Measurements from ENCODE around the gene BAZ1B. TPM values are rescaled to one million over a fixed set of nuclear protein-coding genes. Genes with fewer than 3 reads are reported as not detected.
"Not testable (repeated sequence)": the region's sequence is repeated elsewhere in the genome, so short reads cannot be mapped to it uniquely, and the experiment has no call there.

The BAZ1B gene, protein sequence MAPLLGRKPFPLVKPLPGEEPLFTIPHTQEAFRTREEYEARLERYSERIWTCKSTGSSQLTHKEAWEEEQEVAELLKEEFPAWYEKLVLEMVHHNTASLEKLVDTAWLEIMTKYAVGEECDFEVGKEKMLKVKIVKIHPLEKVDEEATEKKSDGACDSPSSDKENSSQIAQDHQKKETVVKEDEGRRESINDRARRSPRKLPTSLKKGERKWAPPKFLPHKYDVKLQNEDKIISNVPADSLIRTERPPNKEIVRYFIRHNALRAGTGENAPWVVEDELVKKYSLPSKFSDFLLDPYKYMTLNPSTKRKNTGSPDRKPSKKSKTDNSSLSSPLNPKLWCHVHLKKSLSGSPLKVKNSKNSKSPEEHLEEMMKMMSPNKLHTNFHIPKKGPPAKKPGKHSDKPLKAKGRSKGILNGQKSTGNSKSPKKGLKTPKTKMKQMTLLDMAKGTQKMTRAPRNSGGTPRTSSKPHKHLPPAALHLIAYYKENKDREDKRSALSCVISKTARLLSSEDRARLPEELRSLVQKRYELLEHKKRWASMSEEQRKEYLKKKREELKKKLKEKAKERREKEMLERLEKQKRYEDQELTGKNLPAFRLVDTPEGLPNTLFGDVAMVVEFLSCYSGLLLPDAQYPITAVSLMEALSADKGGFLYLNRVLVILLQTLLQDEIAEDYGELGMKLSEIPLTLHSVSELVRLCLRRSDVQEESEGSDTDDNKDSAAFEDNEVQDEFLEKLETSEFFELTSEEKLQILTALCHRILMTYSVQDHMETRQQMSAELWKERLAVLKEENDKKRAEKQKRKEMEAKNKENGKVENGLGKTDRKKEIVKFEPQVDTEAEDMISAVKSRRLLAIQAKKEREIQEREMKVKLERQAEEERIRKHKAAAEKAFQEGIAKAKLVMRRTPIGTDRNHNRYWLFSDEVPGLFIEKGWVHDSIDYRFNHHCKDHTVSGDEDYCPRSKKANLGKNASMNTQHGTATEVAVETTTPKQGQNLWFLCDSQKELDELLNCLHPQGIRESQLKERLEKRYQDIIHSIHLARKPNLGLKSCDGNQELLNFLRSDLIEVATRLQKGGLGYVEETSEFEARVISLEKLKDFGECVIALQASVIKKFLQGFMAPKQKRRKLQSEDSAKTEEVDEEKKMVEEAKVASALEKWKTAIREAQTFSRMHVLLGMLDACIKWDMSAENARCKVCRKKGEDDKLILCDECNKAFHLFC (N-terminal part only)
- total RNA-seq (2014; rRNA removed; shearing (Covaris generic)), result 68.5 and 70.7 TPM in 2 replicates
- polyA plus RNA-seq (2015; cell fraction: cytosol; rRNA removed), result 28.0 and 35.3 TPM in 2 replicates
- polyA plus RNA-seq (2015; cell fraction: nucleus; rRNA removed), result 47.1 and 49.0 TPM in 2 replicates

DNA sequence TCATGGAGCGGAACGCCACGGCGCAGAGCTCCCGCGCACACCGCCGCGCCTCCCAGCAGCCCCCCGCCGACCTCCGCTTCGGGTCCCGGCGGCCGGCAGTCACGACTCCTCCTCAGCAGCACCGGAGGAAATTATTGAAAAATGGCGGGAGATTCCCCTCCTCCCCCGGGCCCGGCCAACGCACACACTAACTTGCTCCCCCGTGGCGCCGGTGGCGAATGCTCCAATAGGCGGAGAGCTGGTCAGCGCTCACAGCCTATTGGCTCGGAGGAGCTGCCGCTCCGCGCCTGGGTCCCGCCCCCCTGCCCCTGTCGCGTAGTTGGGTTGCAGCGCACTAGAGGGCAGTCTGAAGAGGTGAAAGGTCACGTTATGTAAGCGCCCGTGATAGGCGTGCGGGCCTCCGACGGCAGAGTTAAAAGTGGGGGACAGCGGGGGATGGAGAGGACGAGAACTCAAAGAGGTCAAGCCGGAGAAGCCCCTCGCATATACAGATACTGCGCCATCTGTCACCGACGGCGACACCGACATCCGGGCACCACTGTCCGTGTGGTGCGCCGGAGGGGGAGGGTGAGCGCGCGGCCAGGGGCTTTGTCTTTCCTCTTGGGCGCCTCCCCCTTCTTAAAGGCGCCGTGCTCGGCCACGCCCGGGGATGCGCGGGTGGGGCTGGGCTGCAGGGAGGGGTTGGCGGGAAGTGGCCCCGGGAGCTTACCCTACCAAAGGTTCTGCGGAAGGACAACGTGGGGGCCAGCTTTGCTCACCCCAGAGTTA, at the start of gene BAZ1B:
BAZ1B (minus strand) TSS at position 189 of the 768 bp plus-strand sequence. CDS start 360 bp downstream, outside the sequence.
- DNase-seq (ENCODE audit: low read depth), result peak; percentile 97

DNA sequence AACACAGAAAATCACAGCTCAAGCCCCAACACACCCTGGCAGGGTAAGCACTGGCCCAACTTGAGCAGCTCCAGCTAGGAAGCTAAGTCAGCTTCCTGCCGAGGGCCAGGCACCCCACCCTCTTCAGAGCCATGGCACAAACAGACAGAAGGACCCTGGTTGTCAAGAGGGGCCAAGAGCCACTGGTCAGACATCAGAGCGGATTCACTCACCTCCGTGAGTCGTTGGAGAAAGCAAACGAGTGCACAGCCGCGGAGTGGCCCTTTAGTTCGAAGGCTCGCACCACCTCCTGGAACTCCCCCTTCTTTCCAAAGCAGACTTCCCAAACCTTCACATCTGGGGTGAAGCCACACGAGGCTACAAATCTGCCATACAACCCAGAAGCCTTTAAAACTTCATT, 48.9 kb upstream of the BAZ1B start:
- DNase-seq (ENCODE audit: low read depth), result no peak

DNA sequence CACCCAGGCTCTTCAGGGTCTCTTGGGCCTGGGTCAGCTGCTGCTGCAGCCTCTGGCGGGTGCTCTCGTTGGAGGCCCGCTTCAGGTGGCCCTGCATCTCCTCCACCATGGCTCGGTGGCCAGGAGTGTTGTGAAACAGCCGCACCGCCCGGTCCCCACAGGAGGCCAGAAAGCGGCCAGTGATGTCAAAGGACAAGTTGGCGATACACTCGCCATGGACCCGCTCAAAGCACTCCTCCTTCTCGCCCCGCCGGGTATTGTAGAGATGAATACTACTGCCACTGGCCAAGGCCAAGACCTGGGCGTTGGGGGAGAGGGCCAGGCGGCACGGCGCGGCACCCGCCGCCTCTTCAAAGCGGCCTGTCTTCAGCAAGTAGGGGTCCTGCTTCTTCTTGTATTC, 48.4 kb upstream of the BAZ1B start:
- no peak for DNase-seq (ENCODE audit: low read depth)

DNA sequence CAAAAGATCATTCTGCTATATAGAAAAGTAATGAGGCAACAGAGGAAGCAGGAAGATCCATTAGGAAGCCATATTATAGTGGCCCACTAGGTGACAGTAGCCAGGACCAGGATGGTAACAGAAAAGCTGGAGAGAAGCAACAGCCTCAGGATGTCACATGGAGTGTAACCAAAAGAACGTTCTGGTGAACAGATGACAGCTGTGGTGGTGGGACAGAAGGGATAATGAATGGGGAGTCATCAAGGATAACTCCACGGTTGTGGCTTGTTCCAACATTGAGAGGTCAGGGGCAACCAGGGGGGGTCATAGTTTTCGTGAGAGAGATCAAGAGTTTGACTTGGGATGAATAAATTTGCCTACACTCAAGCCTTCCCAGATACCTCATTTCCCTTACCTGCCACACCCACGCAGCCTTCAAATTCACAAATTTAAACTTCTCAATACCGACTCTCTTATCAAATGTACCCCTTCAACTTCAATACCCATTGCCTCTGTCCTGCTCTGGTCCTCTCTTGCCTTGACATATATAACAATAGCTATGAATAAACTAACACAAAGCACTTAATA, 47.0 kb upstream of the BAZ1B start:
- DNase-seq (ENCODE audit: low read depth), result no peak

DNA sequence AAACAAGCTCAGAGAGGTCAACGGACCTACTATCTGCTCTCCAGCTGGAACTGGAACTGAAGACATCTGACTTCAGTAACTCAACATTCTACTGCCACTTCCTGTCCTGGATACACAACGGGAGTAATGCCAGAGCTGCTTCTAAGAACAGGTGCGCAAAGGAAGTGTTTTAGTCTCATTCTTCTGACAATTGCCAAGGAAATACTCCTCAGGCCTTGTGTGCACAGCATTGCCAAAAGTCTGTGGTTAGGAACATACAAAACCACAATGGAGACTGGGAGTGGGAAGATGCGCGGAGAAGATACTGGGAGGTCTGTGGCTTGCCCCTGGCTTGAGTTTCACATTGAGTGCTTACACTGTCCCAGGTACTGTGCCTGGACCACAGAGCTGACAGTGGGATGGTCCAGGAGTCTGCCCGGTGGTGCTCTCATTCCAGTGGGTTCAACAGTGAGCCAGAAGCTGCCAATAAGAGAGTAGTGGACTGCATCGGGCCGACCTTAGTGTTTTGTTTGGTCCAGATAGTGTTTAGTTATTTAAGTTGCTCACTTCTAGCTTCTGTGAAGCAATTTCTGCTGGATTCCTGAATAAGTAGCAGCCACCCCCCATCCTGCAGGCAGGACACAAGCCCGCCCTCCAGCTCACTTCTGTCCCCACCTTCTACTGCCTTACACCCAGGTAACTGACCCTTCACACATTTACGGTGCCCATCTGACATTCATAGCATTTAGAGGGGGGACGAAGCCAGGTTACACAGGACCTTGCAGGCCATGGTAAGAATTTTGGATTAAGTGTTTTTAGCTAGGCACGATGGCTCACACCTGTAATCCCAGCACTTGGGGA, 46.0 kb upstream of the BAZ1B start:
- DNase-seq (ENCODE audit: low read depth), result peak; percentile 23

DNA sequence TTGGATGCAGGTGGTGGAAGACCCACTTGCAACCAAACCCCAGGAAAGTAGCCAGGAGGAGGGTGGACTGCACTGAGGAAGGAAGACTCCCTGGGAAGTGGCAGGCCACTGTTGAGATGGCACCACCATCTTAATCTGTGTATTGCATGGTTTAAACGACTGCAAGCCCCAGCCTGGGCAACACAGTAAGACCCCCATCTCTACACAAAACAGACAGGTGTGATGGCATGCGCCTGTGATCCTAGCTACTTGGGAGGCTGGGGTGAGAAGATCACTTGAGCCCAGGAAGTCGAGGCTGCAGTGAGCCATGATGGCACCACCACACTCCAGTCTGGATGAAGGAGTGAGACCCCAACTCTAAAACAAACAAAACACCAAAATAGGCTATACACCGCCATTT, 45.0 kb upstream of the BAZ1B start:
- DNase-seq (ENCODE audit: low read depth), result no peak

DNA sequence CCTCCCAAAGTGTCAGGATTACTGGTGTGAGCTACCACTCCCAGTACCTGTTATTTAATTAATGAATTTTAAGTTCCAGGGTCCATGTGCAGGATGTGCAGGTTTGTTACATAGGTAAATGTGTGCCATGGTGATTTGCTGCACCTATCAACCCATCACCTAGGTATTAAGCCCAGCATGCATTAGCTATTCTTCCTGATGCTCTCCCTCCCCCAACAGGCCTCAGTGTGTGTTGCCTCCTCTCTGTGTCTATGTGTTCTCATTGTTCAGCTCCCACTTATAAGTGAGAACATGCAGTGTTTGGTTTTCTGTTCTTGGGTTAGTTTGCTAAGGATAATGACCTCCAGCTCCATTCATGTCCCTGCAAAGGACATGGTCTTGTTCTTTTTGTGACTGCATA, 44.3 kb upstream of the BAZ1B start:
- DNase-seq (ENCODE audit: low read depth), result not testable (repeated sequence)

DNA sequence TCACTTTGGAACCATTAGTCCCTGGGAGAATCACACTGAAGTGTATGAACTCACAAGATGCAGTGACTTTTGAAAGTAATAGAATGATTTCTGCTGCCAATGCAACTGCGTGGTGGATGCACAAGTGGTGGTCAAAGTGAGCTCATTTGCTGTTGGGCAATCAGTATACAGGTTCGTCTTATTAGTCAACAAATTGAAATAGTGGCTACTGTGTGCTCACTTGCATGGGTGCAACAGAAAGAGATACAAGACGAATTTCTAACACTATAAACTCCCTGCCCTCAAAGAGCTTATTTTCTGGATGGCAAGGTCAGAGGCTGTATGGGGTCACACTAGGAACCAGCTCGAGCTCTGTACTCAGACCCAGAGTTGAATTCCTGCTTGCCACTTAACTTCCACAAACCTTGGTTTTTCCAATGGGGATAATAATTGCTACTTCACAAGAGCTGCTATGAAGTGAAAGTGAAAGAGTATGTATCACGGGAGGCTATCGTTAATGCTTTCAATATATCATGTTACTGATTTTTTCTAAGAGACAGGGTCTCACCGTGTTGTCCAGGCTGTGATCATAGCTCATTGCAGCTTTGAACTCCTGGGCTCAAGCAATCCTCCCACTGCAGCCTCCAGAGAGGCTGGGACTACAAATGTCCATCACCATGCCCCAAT, 43.7 kb upstream of the BAZ1B start:
- no peak for DNase-seq (ENCODE audit: low read depth)

DNA sequence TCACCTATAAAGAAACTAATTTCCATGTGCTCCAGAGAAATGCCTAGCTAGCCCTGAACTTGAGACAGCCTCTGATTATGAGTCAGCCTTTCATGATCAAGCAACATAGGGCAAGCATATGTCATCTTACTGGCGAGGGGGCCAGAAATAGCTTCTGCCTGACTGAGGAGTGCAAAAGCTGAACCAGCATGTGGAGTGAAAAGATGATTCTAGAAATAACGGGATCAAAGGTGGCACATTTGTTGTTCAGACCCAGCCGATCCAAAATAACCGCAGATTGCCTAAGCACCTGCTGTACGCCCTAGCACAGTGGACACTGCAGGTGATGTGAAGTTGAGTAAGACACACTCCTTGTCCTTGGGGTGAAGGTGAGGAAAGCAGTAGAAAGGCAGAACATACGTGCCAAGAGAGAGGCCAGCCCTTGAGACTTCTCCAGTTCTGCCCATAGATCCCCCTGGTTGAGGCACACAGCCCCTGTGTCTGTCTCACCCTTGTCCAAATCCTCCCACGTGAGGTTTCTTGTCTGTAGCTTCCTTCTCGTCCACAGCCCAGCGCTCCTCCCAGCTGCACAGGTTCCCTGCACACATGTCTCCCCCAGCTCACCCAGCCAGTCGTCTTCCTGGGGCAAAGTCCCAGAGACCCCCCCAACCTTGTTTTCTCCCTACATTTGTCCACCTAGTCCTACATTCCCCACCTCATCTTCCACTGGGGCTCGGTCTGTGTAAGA, 38.2 kb upstream of the BAZ1B start:
- DNase-seq (ENCODE audit: low read depth), result peak; percentile 78

DNA sequence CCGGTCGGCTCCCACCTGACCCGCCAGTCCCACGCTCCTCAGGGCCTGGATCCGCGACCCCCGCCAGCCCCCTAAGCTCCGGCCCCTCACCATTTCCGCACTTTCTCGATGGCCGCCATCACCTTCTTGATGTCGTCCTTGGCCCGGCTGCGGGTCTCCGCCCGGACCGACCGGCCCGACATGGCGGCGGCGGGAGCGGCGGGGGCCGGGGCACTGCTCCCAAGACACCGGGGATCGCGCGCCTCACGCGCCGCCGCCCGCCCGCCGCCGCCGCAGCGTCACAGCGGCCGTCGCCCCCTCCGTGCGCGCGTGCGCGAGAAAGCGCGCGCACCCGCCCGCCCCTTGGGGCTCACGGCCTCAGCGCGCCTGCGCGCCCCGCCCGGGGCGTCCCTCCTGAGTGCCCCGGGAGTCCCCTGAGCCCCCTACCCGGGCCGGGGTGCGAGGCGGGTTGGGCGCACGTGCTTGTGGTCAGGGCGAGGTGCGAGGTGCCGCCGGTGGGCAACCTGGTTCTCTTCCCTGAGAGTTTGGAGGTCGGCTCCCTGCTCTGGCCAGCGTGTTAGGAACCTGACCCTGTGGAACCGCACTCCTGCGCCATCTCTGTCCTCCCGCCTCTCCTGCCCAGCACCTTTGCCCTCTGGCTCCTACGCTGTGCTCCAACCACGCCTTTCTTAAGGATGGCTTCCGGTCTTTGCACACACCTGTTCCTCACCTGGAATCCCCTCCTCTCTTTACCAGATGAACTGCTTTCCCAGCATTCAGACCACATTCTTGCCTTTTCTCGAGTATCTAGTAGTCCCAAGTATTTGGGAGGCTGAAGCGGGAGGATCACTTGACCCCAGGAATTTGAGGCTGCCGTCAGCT, 35.5 kb upstream of the BAZ1B start, which contains the start of gene BCL7B:
BCL7B (minus strand) TSS at position 294 of the 861 bp plus-strand sequence; CDS start at position 182, 112 bp downstream.
- DNase-seq (ENCODE audit: low read depth), result peak; percentile 52

DNA sequence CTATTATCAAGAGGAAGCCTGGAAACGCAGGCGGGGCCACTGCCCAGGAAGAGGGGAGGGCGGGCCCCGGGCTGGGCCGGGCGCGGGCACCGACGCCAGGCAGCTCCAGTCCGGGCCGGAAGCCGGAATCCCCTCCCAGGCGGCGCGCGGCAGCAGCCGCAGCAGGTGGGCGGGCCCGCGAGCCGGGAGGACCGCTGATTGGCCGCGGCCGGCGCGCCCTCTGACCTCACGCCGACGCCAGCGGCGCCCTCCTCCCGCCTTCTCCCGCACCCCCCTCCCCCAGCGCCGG, 35.0 kb upstream of the BAZ1B start:
- DNase-seq (ENCODE audit: low read depth), result peak; percentile 95

DNA sequence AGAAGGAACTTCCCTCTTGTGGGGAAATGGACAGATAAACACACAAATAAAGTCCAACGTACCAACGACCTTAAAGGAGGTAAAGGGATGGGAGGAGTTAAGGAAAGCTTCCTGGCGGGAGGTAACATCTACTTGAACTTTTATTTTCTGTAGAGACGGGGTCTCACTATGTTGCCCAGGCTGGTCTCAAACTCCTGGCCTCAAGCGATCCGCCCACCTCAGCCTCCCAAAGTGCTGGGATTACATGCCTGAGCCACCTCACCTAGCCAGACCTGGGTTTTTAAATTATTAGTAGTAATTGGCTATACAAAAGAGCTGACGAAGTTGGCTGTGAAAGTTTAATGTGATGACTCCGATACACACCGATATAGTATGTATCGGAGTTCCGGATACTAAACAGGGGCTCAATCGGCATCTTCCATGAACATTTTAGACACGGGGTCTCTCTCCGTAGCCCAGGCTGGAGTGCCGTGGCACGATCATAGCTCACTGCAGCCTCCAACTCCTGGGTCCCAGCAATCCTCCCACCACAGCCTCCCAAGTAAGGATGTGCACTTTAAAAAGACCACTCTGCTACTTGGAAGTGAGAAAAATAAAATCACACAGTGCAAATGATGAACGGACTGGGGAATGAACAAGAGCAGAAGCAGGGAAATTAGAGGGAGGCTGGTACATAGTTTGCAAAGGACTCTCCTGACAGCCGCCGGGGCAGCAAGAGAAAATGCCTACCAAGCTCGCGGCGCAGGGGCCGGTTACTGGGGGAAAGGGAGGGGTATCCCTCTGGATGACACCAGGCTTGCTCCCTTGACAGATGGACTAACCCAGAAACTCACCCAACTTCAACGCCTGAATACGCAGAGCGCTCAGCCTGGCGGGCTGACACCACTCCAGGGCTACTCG, 34.4 kb upstream of the BAZ1B start:
- DNase-seq (ENCODE audit: low read depth), result no peak

DNA sequence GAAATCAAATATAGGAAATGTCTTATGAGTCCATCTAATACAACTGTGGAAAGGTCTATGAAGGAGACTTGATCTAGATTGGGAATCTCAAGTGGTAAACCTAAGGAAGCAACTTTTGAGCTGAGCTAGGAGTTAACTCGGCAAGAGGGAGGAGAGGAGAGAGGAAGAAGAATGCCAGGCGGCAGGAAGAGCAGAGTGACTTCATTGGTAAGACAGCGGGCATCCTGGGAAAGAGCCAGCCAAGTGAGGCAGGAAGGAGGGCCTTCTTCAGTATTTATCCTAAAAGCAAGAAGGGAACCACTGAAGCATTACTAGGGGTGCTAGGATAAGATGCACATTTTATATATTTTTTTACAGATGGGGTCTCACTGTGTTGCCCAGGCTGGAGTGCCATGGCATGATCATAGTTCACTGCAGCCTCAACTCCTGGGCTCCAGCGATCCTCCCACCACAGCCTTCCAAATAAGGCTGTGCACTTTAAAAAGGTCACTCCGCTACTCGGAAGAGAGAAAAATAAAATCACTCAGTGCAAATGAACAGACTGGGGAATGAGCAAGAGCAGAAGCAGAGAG, 33.4 kb upstream of the BAZ1B start:
- DNase-seq (ENCODE audit: low read depth), result peak; percentile 24

DNA sequence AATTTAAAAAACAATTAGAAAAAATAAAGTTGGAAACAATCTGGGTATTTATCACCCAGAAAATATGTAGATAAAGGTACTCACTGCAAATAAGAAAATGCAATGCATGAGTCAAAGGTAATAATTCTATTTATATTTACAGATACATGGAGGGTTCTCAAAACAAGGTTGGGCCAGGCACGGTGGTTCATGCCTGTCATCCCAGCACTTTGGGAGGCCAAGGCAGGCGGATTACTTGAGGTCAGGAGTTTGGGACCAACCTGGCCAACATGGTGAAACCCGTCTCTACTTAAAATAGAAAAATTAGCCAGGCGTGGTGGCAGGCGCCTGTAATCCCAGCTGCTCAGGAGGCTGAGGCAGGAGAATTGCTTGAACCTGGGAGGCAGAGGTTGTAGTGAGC, 28.0 kb upstream of the BAZ1B start:
- DNase-seq (ENCODE audit: low read depth), result not testable (repeated sequence)

DNA sequence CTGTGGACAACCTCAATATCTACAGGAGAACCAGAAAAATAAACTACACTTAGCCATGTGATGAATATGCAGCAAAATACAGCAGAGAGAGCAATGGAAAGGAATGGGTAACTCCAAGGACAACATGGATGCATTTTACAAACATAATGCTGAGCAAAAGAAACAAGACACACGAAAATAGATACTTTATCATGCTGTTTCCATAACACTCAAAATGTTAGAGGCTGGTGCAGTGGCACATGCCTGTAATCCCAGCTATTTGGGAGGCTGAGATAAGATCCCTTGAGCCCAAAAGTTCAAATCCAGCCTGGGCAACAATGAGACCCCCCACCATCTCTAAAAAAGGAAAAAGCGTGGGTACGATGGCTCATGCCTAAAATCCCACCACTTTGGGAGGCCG, 27.1 kb upstream of the BAZ1B start:
- no peak for DNase-seq (ENCODE audit: low read depth)

DNA sequence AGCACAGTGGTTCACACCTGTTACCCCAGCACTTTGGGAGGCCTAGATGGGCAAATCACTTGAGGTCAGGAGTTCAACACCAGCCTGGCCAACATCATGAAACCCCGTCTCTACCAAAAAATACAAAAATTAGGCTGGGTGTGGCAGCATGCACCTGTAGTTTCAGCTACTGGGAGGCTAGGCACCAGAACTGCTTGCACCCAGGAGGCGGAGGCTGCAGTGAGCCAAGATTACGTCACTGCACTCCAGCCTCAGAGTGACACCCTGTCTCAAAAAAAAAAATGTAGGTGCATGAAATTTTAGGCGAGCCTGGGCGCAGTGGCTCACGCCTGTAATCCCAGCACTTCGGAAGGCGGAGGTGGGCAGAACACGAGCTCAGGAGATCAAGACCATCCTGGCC, 25.7 kb upstream of the BAZ1B start:
- no peak for DNase-seq (ENCODE audit: low read depth)
